Measurements from ENCODE around the gene MBTD1. TPM values are rescaled to one million over a fixed set of nuclear protein-coding genes. Genes with fewer than 3 reads are reported as not detected.

The MBTD1 gene
- total RNA-seq, 1 donor from 2014 or later, result 6.0 TPM

Other genes with a start within 250 kb of the MBTD1 start
- 49.4 TPM for gene SPAG9, start 139.2 kb downstream of the MBTD1 start, total RNA-seq
- 18.8 TPM for gene NME1, start 106.5 kb downstream of the MBTD1 start, total RNA-seq
- 278 TPM for gene NME2, start 93.6 kb downstream of the MBTD1 start, total RNA-seq
- 6.9 TPM for gene UTP18, start 497 bp upstream of the MBTD1 start, total RNA-seq